GM18907 (cell line): ENCODE data around the gene TLK1.
"Not testable (repeated sequence)": the region's sequence is repeated elsewhere in the genome, so short reads cannot be mapped to it uniquely, and the experiment has no call there.

Experiments
- ATAC-seq: cut with Tn5 transposase; IDR thresholded peaks from one replicate; pipeline ENCODE4 v1.9.1; 2021; ENCODE audit warnings: mild to moderate bottlenecking, moderate library complexity; ENCODE audit not compliant: unreplicated experiment

TLK1 gene

DNA sequence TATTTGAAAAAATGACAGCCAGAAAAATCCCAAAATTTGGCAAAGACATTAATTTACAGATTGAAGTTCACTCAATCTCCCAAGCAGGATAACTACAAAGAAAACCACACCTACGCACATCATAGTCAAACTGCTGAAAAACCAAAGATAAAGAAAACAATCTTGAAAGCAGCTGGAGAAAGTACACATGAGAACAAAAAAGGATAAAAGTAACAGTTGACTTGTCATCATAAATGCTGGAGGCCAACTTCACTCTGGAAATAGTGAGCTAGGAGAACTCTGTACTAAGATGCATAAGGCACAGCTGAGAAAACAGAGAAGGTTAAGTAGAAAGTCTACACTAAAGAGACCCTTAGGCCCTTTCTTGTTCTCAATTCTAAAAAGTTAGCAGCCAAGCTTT is 73.1 kb downstream of the TLK1 start:
- ATAC-seq = no peak

DNA sequence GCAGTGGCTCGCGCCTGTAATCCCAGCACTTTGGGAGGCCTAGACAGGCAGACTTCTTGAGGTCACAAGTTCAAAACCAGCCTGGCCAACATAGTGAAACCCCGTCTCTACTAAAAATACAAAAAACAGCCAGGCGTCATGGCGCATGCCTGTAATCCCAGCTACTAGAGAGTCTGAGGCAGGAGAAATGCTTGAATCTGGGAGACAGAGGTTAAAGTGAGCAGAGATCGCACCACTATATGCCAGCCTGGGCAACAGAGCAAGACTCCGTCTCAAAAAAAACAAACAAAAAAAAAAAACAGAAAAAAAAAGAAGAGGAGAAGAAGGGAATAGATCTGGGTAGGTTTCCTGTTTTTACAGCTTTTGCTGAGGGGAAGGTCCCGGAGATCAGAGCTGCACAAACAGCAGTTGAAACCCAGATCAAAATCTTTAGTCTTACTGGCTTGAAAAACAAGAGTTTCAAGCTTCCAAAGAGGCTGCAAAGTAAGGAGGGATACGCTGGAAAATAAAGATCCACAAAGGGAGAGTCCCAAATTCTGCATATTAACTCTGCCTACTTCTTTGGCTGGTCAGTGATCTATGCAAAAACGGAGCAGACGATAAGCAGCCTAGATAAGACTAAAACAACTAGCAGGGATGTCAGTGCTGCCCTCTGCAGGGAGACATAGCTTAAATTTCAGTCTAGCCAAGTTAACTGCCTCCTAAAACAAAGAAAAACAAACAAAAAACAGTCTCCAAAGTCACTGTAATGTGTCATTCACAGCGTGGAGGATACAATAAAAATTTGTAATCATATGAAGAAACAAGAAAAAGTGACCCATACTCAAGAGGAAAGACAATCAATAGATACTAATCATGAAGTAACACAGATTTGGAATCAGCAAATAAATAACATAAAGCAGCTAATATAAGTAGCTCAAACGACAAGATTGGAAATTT is 74.1 kb downstream of the TLK1 start:
- ATAC-seq = no peak

DNA sequence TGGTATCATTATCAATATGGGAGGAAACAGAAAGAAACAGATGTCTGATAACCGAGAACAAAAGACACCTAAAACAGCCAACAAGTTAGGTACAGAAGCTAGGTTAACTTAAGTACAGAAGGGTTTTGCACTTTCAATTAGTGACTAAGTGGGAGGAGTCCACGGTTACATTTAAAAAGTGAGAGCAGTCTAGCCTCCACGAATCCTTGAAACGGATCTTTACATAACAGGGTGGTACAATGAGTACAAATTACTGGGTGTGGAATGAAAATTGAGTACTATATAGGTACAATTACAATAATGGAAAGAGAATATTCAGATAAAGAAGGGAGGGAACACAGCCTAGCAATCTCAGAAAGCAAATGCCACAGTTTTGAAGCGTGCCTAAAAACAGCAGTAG is 76.6 kb downstream of the TLK1 start:
- no peak for ATAC-seq

DNA sequence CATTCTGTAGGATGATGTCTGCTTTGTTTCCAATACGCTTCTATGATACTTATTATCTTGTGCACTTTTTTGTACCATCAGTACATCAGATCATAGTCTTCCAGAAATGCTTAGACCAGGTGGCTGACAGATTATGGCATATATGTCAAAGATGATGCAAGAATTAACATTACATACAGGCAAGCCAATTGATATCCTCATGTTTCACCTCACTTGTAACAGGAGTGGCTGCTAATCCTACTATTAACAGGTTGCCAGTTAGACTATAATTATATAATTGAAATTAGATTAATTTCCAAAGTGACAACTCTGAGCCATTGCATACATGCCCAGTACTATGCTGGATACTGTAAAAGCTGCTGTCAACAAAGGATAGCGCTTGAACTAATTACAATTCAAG is 77.2 kb downstream of the TLK1 start:
- ATAC-seq = no peak

DNA sequence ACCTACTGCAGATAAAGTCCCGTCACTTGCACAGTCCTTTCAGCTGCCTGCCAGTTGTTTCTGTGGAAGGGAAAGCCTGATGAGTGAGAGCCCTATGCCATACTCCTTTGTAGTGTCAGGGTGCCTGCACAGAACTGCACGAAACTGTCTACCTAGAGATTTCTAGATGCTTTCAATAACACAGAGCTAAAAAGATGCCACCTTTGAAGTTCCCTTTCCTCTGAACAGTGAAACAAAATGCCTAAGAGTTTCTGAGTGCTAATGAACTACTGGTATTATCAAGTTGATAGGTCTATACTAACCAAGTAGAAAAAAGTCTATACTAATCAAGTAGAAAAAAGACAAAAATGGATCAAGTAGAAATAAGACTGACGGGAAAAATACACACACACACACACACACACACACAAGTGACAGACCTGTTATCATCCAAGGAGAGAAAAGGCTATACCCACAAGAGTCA is 79.0 kb downstream of the TLK1 start:
- ATAC-seq = no peak

DNA sequence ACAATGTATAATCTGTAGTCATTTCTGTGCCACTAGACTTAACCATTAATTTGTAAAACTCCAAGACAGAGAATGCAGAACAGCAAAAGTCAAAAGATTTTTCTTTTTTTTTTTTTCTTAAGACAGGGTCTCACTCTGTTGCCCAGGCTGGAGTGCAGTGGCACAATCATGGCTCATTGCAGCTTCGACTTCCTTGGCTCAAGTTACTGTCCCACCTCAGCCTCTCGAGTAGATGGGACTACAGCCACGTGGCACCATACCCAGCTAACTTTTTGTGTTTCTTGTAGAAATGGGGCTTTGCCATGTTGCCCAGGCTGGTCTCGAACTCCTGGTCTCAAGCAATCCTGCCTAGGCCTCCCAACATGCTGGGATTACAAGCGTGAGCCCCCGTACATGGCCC is 80.1 kb downstream of the TLK1 start:
- no peak for ATAC-seq

DNA sequence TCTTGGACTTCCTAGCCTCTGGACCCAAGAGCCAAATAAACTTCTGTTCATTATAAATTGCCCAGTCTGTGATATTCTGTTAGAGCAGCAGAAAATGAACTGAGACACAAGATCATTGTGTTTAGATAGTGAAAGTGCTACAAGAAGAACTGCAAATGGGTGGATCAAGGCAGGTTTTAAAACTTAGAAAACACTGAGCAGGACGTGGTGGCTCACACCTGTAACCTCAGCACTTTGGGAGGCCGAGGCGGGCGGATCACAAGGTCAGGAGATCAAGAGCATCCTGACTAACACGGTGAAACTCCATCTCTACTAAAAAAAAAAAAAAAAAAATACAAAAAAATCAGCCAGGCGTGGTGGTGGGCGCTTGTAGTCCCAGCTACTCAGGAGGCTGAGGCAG is 84.3 kb downstream of the TLK1 start:
- not testable (repeated sequence) for ATAC-seq

DNA sequence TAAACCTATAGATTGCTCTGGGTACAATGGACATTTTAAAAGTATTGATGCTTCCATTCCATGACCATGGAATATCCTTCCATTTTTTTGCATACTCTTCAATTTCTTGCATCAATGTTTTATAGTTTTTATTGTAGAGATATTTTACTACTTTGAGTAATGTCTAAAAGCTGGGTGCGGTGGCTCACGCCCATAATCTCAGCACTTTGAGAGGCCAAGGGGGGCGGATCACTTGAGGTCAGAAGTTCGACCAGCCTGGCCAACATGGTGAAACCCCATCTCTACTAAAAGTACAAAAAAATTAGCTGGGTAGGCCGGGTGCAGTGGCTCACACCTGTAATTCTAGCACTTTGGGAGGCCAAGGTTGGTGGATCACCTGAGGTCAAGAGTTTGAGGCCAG is 88.5 kb downstream of the TLK1 start:
- ATAC-seq = no peak

DNA sequence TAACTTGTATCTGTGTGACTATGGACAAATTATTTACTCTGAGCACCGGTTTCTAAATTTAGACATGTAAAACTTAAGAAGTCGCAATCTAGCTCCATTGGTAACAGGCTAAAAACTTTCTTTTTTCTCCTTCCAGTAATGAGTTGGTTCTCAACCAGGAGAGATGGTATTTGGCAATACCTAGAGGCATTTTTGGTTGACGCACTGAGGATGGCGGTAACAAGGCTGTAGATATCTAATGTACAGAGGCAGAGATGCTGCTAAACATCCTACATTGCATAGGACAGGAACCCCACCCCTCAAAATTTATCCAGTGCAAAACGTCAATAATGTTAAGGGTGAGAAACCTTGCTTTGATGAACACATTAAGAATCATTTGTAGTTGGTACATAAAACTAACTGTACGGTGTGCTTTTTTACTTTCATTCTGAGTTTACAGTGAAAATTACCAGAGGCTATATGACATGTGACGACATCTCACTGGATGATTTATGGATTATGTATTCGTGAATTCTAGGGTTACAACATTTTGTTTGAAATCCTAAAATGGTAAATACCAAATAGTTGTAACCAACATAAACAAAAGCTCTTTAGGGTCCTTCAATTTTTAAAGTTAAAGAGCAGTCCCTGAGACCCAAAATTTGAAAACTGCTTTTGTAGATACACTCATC is 91.3 kb downstream of the TLK1 start:
- ATAC-seq = no peak

DNA sequence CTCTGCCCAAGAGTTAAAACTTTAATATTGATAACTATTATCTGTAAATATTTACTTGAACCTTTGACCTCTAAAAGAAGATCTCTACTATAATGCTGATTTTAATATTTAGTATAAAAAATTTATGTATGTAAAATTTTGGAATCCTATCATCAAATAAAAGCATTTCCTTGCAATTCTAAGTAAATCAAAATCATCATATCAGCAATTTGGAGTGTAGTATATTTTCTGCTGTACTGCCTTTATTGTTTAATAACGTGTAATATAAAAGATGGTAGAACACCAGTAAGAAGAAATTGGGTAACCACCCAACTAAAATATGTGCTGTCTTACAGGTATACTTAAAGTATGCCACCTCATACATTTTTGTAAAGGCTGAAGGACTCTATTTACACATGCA is 94.6 kb downstream of the TLK1 start:
- ATAC-seq = no peak

DNA sequence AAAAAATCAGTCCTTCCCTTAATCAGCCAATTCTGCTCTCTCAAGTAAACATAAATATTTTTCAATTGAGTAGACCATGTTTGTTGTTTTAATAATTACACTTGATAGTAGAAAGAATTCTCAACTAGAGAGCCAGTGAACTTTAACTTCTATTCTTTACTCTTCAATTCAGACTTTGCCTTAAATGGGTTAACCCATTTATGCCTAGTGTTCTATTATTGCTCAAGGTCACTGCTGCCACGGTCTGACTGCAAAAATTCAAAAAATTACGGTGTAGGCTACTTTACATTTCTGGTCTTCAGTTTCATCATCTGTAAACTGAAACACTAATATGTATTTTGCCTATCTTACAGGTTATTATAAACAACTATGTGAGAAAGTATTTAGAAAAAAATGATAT is 103.1 kb downstream of the TLK1 start:
- no peak for ATAC-seq

DNA sequence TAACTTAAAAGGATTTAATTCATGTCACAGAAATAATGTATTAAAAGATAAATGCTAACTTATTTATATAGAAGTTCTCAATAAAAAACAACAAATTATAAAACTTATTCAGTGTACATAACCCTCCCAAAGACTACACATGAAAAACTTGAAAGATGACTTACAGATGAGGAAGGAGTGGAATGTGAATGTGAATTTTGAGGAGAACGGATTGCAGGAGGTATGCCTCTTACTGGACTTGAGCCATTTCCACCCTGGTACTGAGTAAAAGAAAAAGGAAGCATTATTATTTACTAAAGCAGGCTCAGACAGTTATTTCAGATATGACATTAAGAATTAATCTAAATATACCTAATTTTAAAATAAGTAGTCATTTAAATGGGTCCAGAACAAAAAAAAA is 104.4 kb downstream of the TLK1 start:
- ATAC-seq = no peak

DNA sequence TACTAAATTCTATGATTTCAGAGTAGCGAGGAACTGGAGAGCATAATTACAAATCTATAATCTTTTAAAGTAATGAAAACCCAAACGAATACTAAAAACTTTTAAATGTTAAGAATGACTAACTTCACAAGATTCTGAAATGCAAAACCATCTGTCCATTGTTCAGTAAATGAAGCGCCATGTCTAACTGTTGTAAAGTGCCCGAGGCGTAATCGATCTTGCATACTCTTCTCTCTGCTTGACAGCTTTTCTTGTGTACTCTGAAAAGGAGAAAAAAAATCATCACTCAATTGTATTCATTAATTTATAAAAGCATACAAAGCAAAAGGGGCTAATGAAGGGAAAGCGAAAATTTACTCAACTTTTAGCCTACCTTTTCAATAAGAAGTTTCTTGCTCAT is 111.0 kb downstream of the TLK1 start:
- ATAC-seq = no peak

DNA sequence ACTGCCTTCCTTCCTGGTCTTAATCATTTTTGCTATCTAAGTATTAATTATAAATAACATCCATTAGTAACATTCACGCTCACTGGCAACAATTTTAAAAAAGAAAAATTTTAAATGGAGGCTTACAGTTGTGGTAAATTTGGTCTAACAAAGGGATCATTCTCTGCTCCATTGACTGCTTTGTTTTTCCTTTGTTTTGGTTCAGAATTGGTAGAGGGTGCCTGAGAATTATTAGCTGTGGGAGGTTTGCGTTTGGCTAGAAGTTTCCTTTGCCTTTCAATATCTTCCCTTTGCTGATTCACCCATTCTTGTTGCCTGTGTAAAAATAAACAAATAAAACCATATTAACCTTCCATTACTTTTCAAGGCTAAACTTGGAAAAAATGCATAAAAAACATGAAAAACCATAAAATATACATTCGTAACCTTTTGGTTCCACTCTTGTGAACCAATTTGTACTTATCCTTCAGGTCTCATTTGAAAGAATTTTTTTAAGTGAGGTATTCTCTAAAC is 114.6 kb downstream of the TLK1 start:
- ATAC-seq = no peak

DNA sequence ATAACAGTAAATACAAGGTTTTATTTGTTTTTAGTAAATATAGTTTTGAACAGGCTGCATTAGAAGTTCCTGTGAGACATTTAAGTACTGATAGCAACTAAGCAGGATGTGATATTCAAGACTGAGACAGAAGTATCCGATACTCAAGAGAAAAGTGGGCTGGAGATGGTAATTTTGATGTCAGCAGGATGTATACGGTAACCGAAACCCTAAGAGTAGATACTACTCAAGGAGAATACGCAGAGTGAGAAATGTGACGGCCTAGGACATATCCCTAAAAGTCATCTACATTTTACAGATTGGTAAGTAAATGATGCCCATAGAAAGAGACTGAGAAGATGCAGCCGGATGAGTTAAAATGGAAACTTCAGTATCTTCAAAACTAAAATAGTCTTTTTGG is 116.3 kb downstream of the TLK1 start:
- ATAC-seq = no peak

DNA sequence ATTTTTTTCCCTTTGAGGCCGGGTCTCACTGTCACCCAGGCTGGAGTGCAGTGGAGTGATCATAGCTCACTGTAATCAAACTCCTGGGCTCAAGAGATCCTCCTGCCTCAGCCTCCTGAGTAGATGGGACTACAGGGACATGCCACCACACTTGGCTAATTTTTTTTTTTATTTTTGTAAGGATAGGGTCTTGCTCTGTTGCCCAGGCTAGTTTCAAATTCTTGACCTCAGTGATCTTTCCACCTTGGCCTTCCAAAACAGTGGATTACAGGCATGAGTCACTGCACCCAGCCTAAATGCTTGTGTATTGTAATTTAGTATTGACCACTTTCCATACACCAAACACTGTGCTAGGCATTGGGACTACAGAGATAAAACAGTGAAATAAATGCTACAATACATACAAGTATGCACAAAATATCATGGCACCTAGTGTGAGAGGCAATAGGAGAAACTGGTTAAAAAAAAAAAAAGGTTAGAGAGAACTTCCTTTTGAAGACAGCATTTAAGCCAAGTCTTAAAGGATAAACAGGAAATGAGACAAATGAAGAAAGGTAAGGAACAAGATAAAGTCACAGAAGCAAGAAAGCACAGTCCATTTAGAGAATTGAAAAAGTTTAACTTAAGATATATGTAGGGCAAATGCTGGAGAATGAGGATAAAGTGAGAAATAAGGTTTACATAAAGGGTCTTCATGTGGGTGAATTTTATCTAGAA is 118.3 kb downstream of the TLK1 start:
- ATAC-seq = no peak

DNA sequence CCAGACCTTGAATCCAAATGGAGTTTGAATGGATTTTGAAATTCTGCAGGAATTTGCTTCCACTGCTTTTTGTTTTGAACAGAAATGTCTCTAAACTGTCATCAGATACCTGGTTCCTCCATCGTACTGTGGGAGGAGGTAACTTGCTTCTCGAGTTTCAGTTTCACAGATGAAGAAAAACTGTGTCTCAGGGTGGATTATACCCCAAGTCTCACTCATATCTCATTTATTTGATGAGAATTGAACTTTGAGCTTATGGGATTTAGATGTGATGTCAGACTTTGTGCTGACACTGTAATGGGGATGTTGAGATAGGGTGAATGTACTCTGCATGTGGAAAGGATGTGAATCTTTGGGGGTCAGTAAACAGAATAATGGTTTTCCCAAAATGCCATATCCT is 124.2 kb downstream of the TLK1 start:
- no peak for ATAC-seq

DNA sequence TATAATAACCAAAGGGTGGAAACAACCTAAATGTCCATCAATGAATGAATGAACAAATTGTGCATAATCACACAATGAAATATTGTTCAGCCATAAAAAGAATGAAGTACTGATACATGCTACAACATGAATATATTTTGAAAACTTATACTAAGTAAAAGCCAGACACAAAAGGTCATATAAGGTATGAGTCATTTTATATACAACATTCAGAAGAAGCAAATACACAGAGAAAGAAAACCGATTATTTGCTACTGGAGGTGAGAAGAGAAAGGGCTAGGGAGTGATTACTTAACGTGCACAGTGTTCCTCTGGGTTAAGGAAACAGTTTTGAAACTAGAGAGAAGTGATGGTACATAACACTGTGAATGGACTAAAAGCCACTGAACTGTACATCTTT is 126.4 kb downstream of the TLK1 start:
- no peak for ATAC-seq

DNA sequence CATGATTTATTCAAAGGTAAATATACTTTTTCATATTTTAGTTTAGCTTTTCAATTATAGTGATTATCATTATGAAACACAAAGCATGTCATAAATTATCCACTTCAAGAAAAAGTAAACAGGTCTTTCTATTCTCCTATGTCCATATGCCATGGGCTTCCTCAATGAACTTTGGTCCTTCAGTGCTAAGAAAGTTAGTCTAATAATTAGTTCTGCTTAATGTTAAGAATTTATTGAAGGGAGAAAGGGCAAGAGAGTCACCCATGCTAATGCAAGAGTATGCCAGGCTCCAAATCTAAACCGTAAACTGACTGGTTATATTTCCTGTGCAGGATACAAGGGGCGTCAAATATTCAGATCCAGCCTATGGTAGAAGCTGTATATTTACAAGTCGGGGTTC is 135.5 kb downstream of the TLK1 start:
- no peak for ATAC-seq

DNA sequence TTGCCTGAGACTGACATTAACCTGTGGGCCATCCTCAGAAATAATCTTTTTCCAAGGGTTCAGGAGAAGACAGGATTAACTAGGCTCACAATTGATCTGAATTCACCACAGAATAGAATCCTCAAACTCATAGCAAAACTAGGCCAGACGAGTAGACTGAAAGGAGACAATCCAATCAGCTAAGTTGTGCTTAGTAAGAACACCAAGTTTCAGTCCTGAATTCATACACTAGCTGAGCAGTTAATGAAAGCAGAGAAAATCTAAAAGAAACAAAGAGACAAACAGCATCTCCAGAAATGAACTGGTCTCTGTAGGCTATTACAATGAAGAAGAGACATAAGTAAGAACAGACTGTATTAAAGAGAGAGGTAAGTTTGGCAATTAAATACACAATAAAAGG is 142.2 kb downstream of the TLK1 start:
- peak; percentile 67 for ATAC-seq

DNA sequence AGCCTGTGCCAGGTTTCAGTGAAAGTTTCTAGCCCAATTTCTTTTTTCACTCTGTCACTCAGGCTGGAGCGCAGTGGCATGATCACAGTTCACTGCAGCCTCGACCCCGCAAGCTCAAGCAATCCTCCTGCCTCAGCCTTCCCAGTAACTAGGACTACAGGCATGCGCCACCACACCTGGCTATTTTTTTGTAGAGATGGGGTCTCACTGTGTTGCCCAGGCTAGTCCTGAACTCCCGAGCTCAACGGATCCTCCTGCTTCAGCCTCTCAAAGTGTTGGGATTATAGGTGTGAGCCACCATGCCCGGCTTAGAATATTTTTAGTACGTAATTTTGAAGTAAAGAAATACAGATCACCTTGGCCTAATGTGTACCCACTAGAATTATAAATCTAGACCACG is 144.6 kb downstream of the TLK1 start:
- ATAC-seq = no peak
